Thoracic aorta (tissue), 2 donors: ENCODE measurements around the gene PDE4D. TPM values are rescaled to one million over a fixed set of nuclear protein-coding genes. Genes with fewer than 3 reads are reported as not detected.
"Not testable (repeated sequence)": the region's sequence is repeated elsewhere in the genome, so short reads cannot be mapped to it uniquely, and the experiment has no call there.

Source experiments
- ATAC-seq: fragments of 150-250 bp; one replicate; pipeline ENCODE4 v1.8.0; 2017; ENCODE audit warnings: low read depth; ENCODE audit not compliant: insufficient number of reproducible peaks, low FRiP score
- DNase-seq: peaks from one replicate; pipeline ENCODE4 v3.0.0-alpha.2; 2020; ENCODE audit warnings: low spot score
- H3K27ac ChIP-seq, 2 donors: fragments of 200-600 bp; sonication (generic); 1 replicate in 1 of 2; 2 replicates in 1 of 2; pipeline ENCODE4 v1.5.1; 2016; ENCODE audit warnings: mild to moderate bottlenecking in 2 of 2, moderate library complexity in 2 of 2
- H3K27me3 ChIP-seq: fragments of 200-600 bp; sonication (generic); replicated peaks from 2 replicates; pipeline ENCODE4 v1.6.0; 2016; ENCODE audit warnings: mild to moderate bottlenecking; ENCODE audit not compliant: insufficient read depth
- H3K36me3 ChIP-seq: fragments of 200-600 bp; sonication (generic); one replicate; pipeline ENCODE4 v1.5.1; 2016
- H3K4me1 ChIP-seq, 2 donors: fragments of 200-600 bp; sonication (generic); 1 replicate in 1 of 2; 2 replicates in 1 of 2; pipeline versions ENCODE4 v1.5.1 to v1.6.0; 2016; ENCODE audit warnings: low read depth in 2 of 2, mild to moderate bottlenecking in 1 of 2; ENCODE audit not compliant: control insufficient read depth in 1 of 2
- H3K4me3 ChIP-seq: fragments of 200-600 bp; sonication (generic); 2 replicates; pipeline ENCODE4 v1.5.1; 2016; ENCODE audit warnings: mild to moderate bottlenecking
- H3K9me3 ChIP-seq: fragments of 200-600 bp; sonication (generic); 2 replicates; pipeline ENCODE4 v1.5.1; 2016
- CTCF ChIP-seq: fragments of 200-600 bp; sonication (generic); IDR thresholded peaks from one replicate; pipeline ENCODE4 v1.5.1; 2019; ENCODE audit warnings: antibody characterized with exemption
- total RNA-seq, 2 donors: library from RNA; depleted of rRNA; stranded (reverse); fragments of >200 nt; gene quantifications; one replicate each; pipeline versions ENCODE4 v1.1.0 to v1.2.3, GENCODE V29; 2016

Gene PDE4D
- total RNA-seq, 2 donors from 2014 or later, result 34.0 to 85.8 TPM

- DNase-seq (no peak), ATAC-seq (no peak)
- Histone ChIP-seq H3K27me3 (no peaks in the 10 kb centered on the region), H3K9me3 (no peaks in the 10 kb centered on the region), H3K27ac (no peak overlapping the region), H3K36me3 (no peaks in the 10 kb centered on the region), H3K4me3 (no peak overlapping the region), H3K4me1 (no peaks in the 10 kb centered on the region)
- TF ChIP-seq CTCF, result no peak
Measured at GRCh38 chr5:59467969-59468368, 425.6 kb downstream of the PDE4D start.

- H3K27me3 ChIP-seq, result no peaks in the 10 kb centered on the region
- DNase-seq, result no peak
- no peaks in the 10 kb centered on the region for H3K9me3 ChIP-seq
Measured at GRCh38 chr5:59466271-59466670, 427.3 kb downstream of the PDE4D start.

GRCh38 chr5:59464969-59465368, 428.6 kb downstream of the PDE4D start:
- no peak for ATAC-seq
- TF ChIP-seq CTCF, result no peak
- no peak for DNase-seq
- no peaks in the 10 kb centered on the region for H3K4me1 ChIP-seq
- no peaks in the 10 kb centered on the region for H3K27me3 ChIP-seq
- H3K4me3 ChIP-seq, result no peak overlapping the region
- H3K9me3 ChIP-seq, result no peaks in the 10 kb centered on the region
- H3K27ac ChIP-seq, result no peak overlapping the region
- H3K36me3 ChIP-seq, result no peaks in the 10 kb centered on the region

More at GRCh38 chr5:59466271-59466670, 427.3 kb downstream of the PDE4D start:
- Histone ChIP-seq H3K36me3 (no peaks in the 10 kb centered on the region), H3K4me3 (no peak overlapping the region), H3K4me1 (no peaks in the 10 kb centered on the region), H3K27ac (no peak overlapping the region)
- TF ChIP-seq CTCF, result no peak
- ATAC-seq, result no peak

- DNase-seq, H3K27ac ChIP-seq, H3K27me3 ChIP-seq, H3K4me3 ChIP-seq, H3K4me1 ChIP-seq, H3K36me3 ChIP-seq, ATAC-seq, H3K9me3 ChIP-seq: not testable (repeated sequence)
Measured at GRCh38 chr5:59463618-59464166, 429.8 kb downstream of the PDE4D start.

GRCh38 chr5:59462956-59463355, 430.6 kb downstream of the PDE4D start:
- H3K27me3 ChIP-seq, result no peaks in the 10 kb centered on the region
- H3K4me3 ChIP-seq, result no peak overlapping the region
- no peaks in the 10 kb centered on the region for H3K36me3 ChIP-seq
- TF ChIP-seq CTCF, result no peak
- H3K4me1 ChIP-seq, result no peaks in the 10 kb centered on the region
- no peak for ATAC-seq
- no peaks in the 10 kb centered on the region for H3K9me3 ChIP-seq
- H3K27ac ChIP-seq, result no peak overlapping the region
- DNase-seq, result no peak
